ENCODE results near the gene CLASRP. TPM values are rescaled to one million over a fixed set of nuclear protein-coding genes. Genes with fewer than 3 reads are reported as not detected.

The CLASRP gene
- total and polyA plus RNA-seq, 2 of the 8 experiments (the other 6 are each of a cell fraction or from before 2014, with no cell fraction given) = 22.3 to 71.7 TPM

GRCh38 chr19:45100201-45100600 lies 61.4 kb downstream of the CLASRP start:
- WGBS, 2 experiments (ENCODE audit: extremely low coverage in 1 of 2, insufficient coverage in 1 of 2, insufficient read length in 1 of 2, insufficient replicate concordance in 2 of 2, low coverage in 1 of 2, low lambda C conversion rate in 2 of 2, missing lambda C conversion rate in 1 of 2) = 78% methylated on average over 3 of the region's 3 CpGs; no CpG with 5 or more reads in 1 of the 2 experiments
- H3K4me2 ChIP-seq (ENCODE audit: insufficient read depth in 1 of 2, low read depth in 2 of 2, low read length in 2 of 2) = no peak overlapping the region; a peak in 1 of 4 replicates
- no peak for FAIRE-seq
- no peak overlapping the region for H2BK5ac ChIP-seq (ENCODE audit: low read depth, low read length)
- no peak overlapping the region for H2BK12ac ChIP-seq (ENCODE audit: low read depth, low read length)
- H3K27me3 ChIP-seq (replicated peaks in 1 of 4; ENCODE audit: control insufficient read depth in 3 of 4, extremely low read depth in 1 of 4, insufficient read depth in 3 of 4, low read length in 3 of 4) = no peaks in the 10 kb centered on the region
- H3K79me1 ChIP-seq (ENCODE audit: low read depth, low read length) = peaks cover 72% of the 10 kb centered on the region
- CTCF ChIA-PET (ENCODE audit: partially characterized antibody) = interaction anchor here (1.1 to 8.3 kb wide), 2 partner anchors 11 to 24 kb away, joined by 3 to 57 read pairs; no protein-coding TSS in a partner anchor
- H4K8ac ChIP-seq (ENCODE audit: extremely low read depth, insufficient read depth, low read length) = no peak overlapping the region
- no peak overlapping the region for H3K4me3 ChIP-seq (ENCODE audit: extremely low read depth in 1 of 4, insufficient read depth in 2 of 4, low read depth in 3 of 4, low read length in 4 of 4)
- no peak overlapping the region for H3K9ac ChIP-seq (replicated peaks in 1 of 4; ENCODE audit: extremely low read depth in 1 of 4, low read depth in 3 of 4, low read length in 3 of 4)
- no peak overlapping the region for H2BK15ac ChIP-seq (ENCODE audit: low read length)
- H3K56ac ChIP-seq (replicated peaks; ENCODE audit: insufficient read length, low read depth, low read length) = no peak overlapping the region
- H2BK20ac ChIP-seq (ENCODE audit: low read length) = no peak overlapping the region
- H2AK5ac ChIP-seq (ENCODE audit: low read depth, low read length) = no peak overlapping the region
- no peak for DNase-seq (ENCODE audit: low read depth in 1 of 2, low spot score in 2 of 2)
- no peaks in the 10 kb centered on the region for H3K9me3 ChIP-seq (ENCODE audit: insufficient read depth in 2 of 2, low read depth in 1 of 2, low read length in 1 of 2)
- H3K36me3 ChIP-seq (ENCODE audit: control insufficient read depth in 2 of 4, insufficient read depth in 4 of 4, low read length in 3 of 4) = no peaks in the 10 kb centered on the region; a peak in 2 of 8 replicates
- POLR2A ChIA-PET (ENCODE audit: partially characterized antibody) = interaction anchor here (1.2 to 8.4 kb wide), 6 partner anchors 8 to 30 kb away, joined by 3 to 70 read pairs (median 6); partner anchors contain the start of gene PPP1R37
- H4K20me1 ChIP-seq (replicated peaks in 1 of 2; ENCODE audit: control insufficient read depth in 1 of 2, insufficient read depth in 2 of 2, low read length in 2 of 2) = peaks cover 79 to 84% of the 10 kb centered on the region in 2 experiments
- no peak overlapping the region for H4K91ac ChIP-seq (replicated peaks; ENCODE audit: insufficient read length, low read length)
- no peak overlapping the region for H3K27ac ChIP-seq (ENCODE audit: low read depth, low read length)
- H4K5ac ChIP-seq (ENCODE audit: insufficient read length, low read depth, low read length) = no peak overlapping the region
- no peak overlapping the region for H2BK120ac ChIP-seq (replicated peaks; ENCODE audit: low read depth, low read length)
- no peak for TF ChIP-seq KDM5A (IDR thresholded peaks at IDR 0.05; ENCODE audit: low read length)
- TF ChIP-seq BRCA1 (IDR thresholded peaks at IDR 0.05; ENCODE audit: low read depth, low read length) = no peak
- no peak for TF ChIP-seq FOSL1 (IDR thresholded peaks at IDR 0.05; ENCODE audit: insufficient read depth, low read depth, low read length)
- no peak for TF ChIP-seq RAD21 (IDR thresholded peaks at IDR 0.05 in 1 of 2, conservative IDR thresholded peaks at IDR 0.05 in 1 of 2; ENCODE audit: low read depth in 2 of 2, low read length in 2 of 2)
- TF ChIP-seq KDM1A (IDR thresholded peaks at IDR 0.05; ENCODE audit: borderline replicate concordance, low read length) = no peak
- no peak for TF ChIP-seq HDAC6 (IDR thresholded peaks at IDR 0.05; ENCODE audit: low read depth, low read length)
- TF ChIP-seq CREB1 (IDR thresholded peaks at IDR 0.05) = no peak
- no peak for TF ChIP-seq CHD1 (IDR thresholded peaks at IDR 0.05; ENCODE audit: low read depth, low read length)
- TF ChIP-seq USF2 (IDR thresholded peaks at IDR 0.05; ENCODE audit: low read length) = no peak
- TF ChIP-seq YY1 (IDR thresholded peaks at IDR 0.05; ENCODE audit: low read depth, low read length) = no peak
- no peak for TF ChIP-seq ASH2L (IDR thresholded peaks at IDR 0.05; ENCODE audit: low read length)
- TF ChIP-seq POU5F1 (IDR thresholded peaks at IDR 0.05; ENCODE audit: low read depth, low read length) = no peak
- H3K4me1 ChIP-seq (replicated peaks in 1 of 4; ENCODE audit: control insufficient read depth in 3 of 4, insufficient read depth in 4 of 4, low read length in 3 of 4) = peaks cover 0 to 36% (median 18%) of the 10 kb centered on the region in 4 experiments; a peak in 6 of 7 replicates
- H3K18ac ChIP-seq (ENCODE audit: extremely low read depth, low read length) = no peak overlapping the region
- no peaks in the 10 kb centered on the region for H3K23me2 ChIP-seq (ENCODE audit: low read depth, low read length)
- no peak overlapping the region for H3K23ac ChIP-seq (ENCODE audit: insufficient read length)
- no peak overlapping the region for H2AFZ ChIP-seq (ENCODE audit: low read length)
- H3K4ac ChIP-seq (replicated peaks; ENCODE audit: insufficient read length, low read depth, low read length) = no peak overlapping the region
- peaks cover 23 to 100% of the 10 kb centered on the region in 2 experiments; a peak in 3 of 4 replicates for H3K79me2 ChIP-seq (ENCODE audit: control insufficient read depth in 1 of 2, insufficient read depth in 2 of 2, low read length in 2 of 2)
- H3K14ac ChIP-seq (ENCODE audit: insufficient read length) = no peak overlapping the region

All from H1 (cell line).